HG03457 (cell line): ENCODE results near the gene GTSF1L.

Experiments used
- ATAC-seq: cut with Tn5 transposase; IDR thresholded peaks from one replicate; pipeline ENCODE4 v1.9.1; 2021; ENCODE audit warnings: moderate number of reproducible peaks; ENCODE audit not compliant: unreplicated experiment

The GTSF1L gene

GRCh38 chr20:43746344-43747137 is 19.7 kb upstream of the GTSF1L start:
- no peak for ATAC-seq

GRCh38 chr20:43744966-43745730 is 18.3 kb upstream of the GTSF1L start:
- ATAC-seq, result no peak

- ATAC-seq, result no peak
Measured at GRCh38 chr20:43744151-43744611, 17.4 kb upstream of the GTSF1L start.

- ATAC-seq, result no peak
Measured at GRCh38 chr20:43740642-43741041, 13.8 kb upstream of the GTSF1L start.

GRCh38 chr20:43739148-43739749 is 12.4 kb upstream of the GTSF1L start:
- ATAC-seq, result no peak

GRCh38 chr20:43737925-43738324 is 11.1 kb upstream of the GTSF1L start:
- no peak for ATAC-seq

GRCh38 chr20:43736588-43737158 is 9.9 kb upstream of the GTSF1L start:
- ATAC-seq, result no peak

- no peak for ATAC-seq
Measured at GRCh38 chr20:43731927-43732326, 5.1 kb upstream of the GTSF1L start.

GRCh38 chr20:43731469-43731868 is 4.7 kb upstream of the GTSF1L start:
- no peak for ATAC-seq

GRCh38 chr20:43728686-43729255 is 2.0 kb upstream of the GTSF1L start:
- ATAC-seq, result no peak

GRCh38 chr20:43727980-43728590 is 1.3 kb upstream of the GTSF1L start:
- ATAC-seq, result no peak

GRCh38 chr20:43726333-43726732 is 469 bp downstream of the GTSF1L start:
- ATAC-seq, result no peak

GRCh38 chr20:43725666-43726065 is 1.1 kb downstream of the GTSF1L start:
- no peak for ATAC-seq

GRCh38 chr20:43724383-43724782 is 2.4 kb downstream of the GTSF1L start:
- ATAC-seq, result no peak

GRCh38 chr20:43723735-43724134 is 3.1 kb downstream of the GTSF1L start:
- ATAC-seq, result no peak

GRCh38 chr20:43723186-43723585 is 3.6 kb downstream of the GTSF1L start:
- ATAC-seq, result no peak

- ATAC-seq, result no peak
Measured at GRCh38 chr20:43722153-43722505, 4.7 kb downstream of the GTSF1L start.

- ATAC-seq, result no peak
Measured at GRCh38 chr20:43721429-43722152, 5.2 kb downstream of the GTSF1L start.

GRCh38 chr20:43721097-43721428 is 5.7 kb downstream of the GTSF1L start:
- no peak for ATAC-seq

- ATAC-seq, result no peak
Measured at GRCh38 chr20:43720007-43720406, 6.8 kb downstream of the GTSF1L start.
